Stimulated activated CD4-positive, alpha-beta T cell treated with anti-CD3 and anti-CD28 coated beads, Interleukin-4, amount 100 ng/mL, for 4 hours (primary cell): ENCODE results near the gene BEST1.
"Not testable (repeated sequence)": the region's sequence is repeated elsewhere in the genome, so short reads cannot be mapped to it uniquely, and the experiment has no call there.

Experiments used
- DNase-seq, 2 experiments: peaks; one replicate each; pipeline ENCODE4 v3.0.0-alpha.2; 2020

The BEST1 gene

DNA sequence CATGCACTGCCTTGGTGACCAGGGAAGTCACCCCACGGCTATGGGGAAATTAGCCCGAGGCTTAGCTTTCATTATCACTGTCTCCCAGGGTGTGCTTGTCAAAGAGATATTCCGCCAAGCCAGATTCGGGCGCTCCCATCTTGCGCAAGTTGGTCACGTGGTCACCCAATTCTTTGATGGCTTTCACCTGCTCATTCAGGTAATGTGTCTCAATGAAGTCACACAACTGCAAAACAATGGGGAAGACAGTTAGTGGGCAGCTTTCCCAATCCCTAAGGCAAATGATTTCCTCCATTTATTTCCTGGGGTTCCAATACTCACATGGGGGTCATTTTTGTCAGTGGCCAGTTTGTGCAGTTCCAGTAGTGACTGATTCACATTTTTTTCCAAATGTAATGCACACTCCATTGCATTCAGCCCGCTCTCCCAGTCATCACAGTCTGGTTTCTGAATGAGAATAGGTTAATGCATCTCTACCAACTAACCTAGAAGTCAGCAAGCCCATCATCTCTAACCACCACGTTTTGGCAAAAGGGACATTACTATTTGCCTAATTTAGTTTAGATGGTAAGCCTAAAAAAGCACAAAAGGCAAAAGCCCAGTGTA lies 14.6 kb downstream of the BEST1 start:
- DNase-seq: not testable (repeated sequence)

- DNase-seq: peak in 1 of 2 experiments; percentile 21
These were observed 16.6 kb downstream of the BEST1 start for GRCh38 chr11:61966734-61967115.

DNA sequence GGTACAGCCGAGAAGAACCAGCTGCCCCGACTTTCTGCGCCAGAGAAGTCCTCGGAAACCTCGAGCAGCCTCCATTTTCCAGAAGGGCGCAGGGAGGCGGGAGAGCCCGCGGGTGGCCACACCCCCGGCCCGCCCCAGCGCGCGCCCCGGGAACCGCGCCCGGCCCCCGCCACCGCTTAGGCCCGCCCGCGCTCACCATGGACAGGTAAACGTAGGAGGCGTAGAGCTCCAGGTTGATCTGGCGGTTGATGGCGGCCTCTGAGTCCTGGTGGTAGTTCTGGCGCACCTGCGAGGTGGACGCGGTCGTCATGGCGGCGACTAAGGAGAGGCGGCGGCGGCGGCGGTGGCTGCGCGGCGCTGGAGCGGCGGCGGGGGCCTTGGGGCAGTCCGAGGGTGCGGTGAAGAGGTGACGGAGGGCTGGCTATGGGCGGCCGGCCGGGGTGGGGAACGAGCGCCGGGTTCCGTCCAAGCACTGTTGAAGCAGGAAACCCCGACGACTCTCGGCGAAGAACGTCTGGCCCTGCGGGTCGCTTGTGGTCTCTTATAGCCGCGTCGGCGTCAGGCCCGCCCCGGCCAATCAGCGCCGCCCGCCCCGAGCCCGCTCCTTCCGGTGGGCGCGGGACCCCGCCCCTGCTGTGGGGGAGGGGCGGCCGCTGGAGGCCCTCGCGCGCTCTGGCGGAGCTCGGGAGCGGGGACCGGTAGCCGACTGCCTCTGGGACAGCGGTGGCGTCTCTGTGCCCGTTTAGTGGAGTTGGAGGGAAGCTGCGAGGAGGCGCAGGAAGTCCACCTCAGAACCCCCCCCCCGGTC lies 17.2 kb downstream of the BEST1 start, which contains the start of gene FTH1:
Gene FTH1 (minus strand): TSS at position 519 of the 808 bp plus-strand sequence. CDS start 209 bp downstream, at position 310.
- DNase-seq: peak; percentile 81 to 88

DNA sequence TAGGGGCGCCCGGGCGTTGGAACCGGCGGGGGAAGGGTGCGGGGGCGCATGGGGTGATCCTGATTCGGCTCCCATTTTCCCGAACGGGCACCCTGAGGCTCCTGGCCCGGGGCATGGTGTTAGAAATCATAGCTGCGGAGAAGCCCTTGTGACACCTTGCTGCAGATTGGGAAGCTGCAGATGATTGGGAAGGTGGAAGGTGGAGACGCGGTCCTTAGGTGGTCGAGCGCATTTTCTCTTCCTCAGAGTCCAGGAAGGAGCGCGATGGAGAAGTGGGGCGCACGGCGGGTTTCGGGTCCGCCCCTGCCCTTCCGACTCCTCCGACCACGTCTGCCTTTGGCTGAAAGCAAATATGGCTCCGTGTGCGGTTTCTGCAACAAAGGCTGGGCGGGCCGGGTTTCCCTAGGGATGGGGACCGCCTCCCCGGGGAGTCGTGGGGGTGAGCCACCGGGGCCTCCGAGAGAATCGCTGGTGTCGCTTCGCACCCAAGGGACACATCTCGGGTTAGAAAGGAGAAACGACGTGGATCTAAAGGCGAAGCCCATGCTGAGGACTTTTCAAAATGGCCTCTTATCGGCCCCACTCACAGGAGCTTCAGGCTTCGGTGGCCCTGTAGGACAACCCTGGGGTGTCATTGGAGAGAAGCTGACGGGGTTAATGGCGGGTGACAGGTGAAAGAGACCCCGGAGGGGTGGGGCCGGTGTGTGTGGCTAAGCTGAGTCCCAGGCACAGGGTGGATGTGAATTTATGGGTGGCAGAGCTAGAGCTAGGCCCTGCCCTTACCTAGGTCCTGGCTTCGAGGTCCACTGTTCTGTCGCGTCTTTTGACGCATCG lies 18.0 kb downstream of the BEST1 start:
- peak; percentile 20 to 32 for DNase-seq

GRCh38 chr11:61968758-61969390 lies 18.7 kb downstream of the BEST1 start:
- no peak for DNase-seq

DNA sequence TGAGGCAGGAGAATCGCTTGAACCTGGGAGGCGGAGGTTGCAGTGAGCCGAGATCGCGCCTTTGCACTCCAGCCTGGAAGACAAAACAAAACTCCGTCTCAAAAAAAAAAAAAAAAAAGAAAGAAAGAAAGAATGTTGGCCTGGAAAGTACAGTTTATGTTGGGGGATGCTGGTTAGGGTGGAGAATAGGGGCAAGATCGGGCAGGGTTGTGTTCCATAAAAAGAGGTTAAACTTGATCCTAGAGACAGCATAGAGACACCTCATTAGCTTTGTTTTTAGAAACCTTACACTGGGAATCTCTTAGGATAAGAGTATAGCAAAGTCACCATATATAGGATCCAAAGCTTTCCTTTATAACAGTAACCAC lies 19.2 kb downstream of the BEST1 start:
- DNase-seq: no peak

- no peak for DNase-seq
These were observed 19.9 kb downstream of the BEST1 start for GRCh38 chr11:61969838-61970662.

DNA sequence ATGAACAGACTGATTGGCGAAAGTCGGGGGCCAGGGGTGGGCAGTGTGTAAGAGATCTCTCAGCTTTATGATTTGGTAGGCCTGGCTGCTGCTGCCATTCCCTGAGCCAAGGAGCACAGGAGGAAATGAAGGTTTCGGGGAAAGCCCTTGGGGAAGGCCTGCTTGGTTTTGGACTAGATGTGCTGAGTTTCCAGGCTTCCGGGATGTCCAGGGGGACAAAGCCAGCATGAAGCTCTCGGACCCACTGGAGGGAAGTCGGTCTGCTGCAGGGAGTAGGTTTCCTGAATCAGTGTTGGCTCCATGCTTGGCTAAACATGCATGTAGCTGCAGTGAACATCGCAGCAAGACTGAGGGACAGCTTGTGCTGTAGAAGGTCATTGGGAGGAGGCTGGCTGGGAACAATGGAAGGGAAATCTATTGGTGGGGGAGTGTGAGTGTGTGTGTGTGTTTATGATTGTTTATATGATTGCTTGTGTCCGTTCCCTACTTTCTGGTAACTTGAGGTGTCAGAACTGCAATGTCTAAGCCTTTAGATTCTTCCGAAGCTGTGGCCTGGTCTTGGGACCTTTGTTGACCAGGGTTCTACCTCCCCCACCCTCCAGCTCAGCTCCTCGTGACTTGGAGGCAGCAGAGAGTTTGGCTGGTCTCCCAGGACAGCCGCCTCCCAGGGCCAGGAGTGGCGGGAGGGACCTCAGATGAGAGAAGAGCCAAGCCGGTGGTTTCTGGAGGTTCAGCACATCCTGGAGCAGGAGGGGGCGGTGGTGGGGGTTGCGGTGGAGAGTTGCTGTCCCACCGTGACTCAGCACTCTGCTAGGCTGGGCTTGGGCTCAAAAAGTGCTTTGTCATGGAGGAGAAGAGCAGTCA lies 21.3 kb downstream of the BEST1 start:
- DNase-seq: peak; percentile 41 to 60

DNA sequence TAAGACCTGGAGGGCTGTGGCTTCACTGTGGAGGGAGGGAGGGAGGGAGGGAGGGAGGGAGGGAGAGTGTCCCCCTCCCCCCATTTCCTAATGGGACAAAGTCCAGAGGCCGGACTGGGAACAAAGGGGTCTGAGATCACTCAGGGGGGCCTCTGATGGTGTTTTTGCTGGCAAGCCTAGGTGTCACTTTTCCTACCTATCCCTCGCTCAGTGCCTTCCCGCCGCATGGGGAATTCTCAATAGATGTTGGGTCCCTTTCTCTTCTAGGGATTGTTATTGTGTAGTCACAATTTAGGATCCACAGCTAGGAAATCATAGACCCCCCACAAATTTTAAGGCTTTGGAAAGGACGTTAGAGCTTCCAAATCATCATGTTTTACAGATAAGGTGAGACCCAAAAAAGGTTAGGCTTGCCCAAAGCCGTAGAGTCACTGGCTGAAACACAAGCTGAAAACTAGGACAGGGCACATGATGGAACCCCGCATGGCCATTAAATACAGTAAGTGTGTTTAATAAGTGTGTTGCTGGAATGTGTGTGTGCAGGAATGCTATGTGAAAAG lies 22.0 kb downstream of the BEST1 start:
- DNase-seq: no peak

- no peak for DNase-seq
These were observed 22.7 kb downstream of the BEST1 start for GRCh38 chr11:61972672-61973475.

- no peak for DNase-seq
These were observed 23.5 kb downstream of the BEST1 start for GRCh38 chr11:61973476-61974162.

GRCh38 chr11:61974766-61975631 lies 24.8 kb downstream of the BEST1 start:
- no peak for DNase-seq

DNA sequence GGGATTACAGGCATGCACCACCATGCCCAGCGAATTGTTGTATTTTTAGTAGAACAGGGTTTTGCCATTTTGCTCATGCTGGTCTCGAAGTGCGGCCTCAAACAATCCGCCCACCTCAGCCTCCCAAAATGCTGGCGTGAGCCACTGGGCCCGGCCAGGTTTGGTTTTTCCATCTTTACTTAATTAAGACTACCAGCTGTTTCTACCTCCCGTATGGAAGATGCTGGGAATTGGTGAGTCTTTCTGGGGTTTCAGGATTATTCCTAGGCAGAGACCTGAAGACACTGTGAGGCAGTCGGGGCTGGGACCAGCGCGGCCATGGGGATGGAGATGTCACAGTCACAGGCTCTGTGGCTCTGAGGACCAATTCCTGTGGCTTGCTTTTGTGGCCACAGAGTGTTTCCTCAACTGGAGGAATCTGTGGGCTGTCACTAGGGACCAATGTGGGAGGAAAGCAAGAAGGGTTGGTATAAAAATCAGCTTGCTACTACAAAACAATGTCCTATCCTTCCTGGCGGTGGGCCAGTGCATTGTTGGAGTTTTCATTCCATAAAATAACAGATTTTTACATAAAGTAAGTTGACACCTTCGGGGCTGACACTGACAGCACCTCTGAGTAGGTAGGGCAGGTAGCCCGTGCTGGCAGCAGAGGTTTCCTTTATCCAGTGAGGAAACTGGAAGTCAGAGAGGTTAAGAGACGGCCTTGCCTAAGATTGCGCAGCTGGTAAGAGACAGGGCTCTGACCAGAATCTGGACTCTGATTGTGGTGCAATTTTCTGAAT lies 25.7 kb downstream of the BEST1 start:
- no peak for DNase-seq

- DNase-seq: no peak
These were observed 26.3 kb downstream of the BEST1 start for GRCh38 chr11:61976420-61976800.

GRCh38 chr11:61976813-61977475 lies 26.8 kb downstream of the BEST1 start:
- no peak for DNase-seq

DNA sequence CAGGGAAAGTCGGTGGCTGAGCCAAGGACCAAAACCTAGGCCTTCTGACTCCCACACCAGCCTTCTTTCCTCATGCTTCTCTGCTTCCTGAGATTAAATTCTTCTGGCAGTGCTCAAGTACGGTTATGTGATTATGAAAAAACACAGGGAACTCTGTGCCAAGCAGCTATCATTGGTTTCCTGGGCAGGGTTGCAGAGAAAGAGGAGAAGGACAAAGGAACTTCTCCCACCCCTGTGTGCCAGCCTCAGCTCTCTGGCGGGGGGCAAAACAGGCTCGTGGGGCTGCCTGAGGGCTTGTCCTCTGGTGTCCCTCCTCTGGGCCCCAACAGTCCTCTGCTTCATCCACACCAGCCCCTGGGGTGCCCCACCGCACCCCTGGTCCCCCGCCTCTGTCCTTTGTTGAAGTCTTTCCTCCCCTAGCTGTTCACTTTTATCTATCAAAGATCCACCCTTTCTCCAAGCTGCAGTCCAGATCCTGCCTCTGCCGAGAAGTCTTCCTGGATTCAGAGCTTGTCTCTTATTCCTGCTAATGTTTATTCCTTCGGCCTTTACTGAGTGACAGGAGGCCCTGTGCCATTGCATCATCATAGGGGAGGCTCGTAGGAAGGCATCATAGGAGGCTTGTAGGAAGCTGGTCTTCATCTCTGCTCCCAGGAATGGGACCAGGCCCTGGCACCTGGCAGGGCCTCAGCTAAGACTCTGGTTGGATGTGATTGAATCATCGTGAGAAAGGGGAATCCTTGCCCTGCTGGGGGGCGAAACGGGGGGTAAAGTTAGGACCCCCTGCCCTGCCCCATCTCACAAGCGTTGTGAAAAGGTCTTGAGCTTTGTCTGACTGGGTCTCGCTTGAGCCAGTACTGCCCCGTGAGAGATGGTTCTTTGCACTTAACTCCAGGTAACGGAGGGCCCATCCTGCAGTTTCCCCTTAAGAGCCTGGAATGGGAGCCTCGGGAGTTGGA lies 28.8 kb downstream of the BEST1 start:
- DNase-seq: no peak
